A549 (cell line): Measurements from ENCODE around the gene OR10AG1. TPM values are rescaled to one million over a fixed set of nuclear protein-coding genes. Genes with fewer than 3 reads are reported as not detected.

Source experiments
- ATAC-seq, 2 experiments: fragments of 200-7000 bp in 1 of 2; fragments of >200 bp in 1 of 2; cut with Nextera tagmentation in 1 of 2; cut with Tn5 transposase in 1 of 2; 3 replicates each; pipeline versions ENCODE4 v1.8.0 to v1.9.1; 2018 to 2020; ENCODE audit warnings: mild to moderate bottlenecking in 1 of 2, moderate library complexity in 1 of 2
- CTCF ChIA-PET: fragments of 300-600 bp; sonication (Branson Sonifier 250); formaldehyde crosslinking; extraction: SDS; loops from one replicate; lab custom pipeline; 2021; ENCODE audit warnings: antibody characterized with exemption, inconsistent platforms; lab: Yijun Ruan, JAX
- POLR2A ChIA-PET: fragments of 350-600 bp; formaldehyde crosslinking; extraction: SDS; loops from one replicate; lab custom pipeline; 2021; ENCODE audit warnings: antibody characterized with exemption, inconsistent platforms; lab: Yijun Ruan, JAX
- DNase-seq, 2 experiments: peaks; one replicate each; pipeline versions ENCODE4 v3.0.0 to v3.0.0-alpha.2; 2011 to 2016; ENCODE audit warnings: low read depth in 1 of 2, low spot score in 1 of 2
- FAIRE-seq: peaks from 2 replicates; lab custom pipeline; 2011; peaks lifted over from hg19 to GRCh38; lab: Jason Lieb, UNC
- H3K27ac ChIP-seq, 2 experiments: fragments of >200 bp; sonication (Bioruptor Twin); formaldehyde crosslinking; 3 replicates each; pipeline ENCODE4 v1.5.1; 2016 to 2017
- H3K4me1 ChIP-seq: fragments of >200 bp; sonication (Bioruptor Twin); formaldehyde crosslinking; 3 replicates; pipeline ENCODE4 v1.6.1; 2016
- H3K4me2 ChIP-seq: fragments of >200 bp; sonication (Bioruptor Twin); formaldehyde crosslinking; 3 replicates; pipeline ENCODE4 v1.6.1; 2016
- H3K4me3 ChIP-seq: fragments of >200 bp; sonication (Bioruptor Twin); formaldehyde crosslinking; 3 replicates; pipeline ENCODE4 v1.5.1; 2016
- H3K9me3 ChIP-seq: fragments of >200 bp; sonication (Bioruptor Twin); formaldehyde crosslinking; 3 replicates; pipeline ENCODE4 v1.6.1; 2016
- CBX2 ChIP-seq: fragments of 200-600 bp; sonication (generic); IDR thresholded peaks from 2 replicates; pipeline ENCODE4 v1.6.1; 2016; ENCODE audit warnings: low read depth, mild to moderate bottlenecking, borderline replicate concordance
- CHD2 ChIP-seq: fragments of 150-350 bp; IDR thresholded peaks from 2 replicates; pipeline ENCODE4 v1.6.1; 2014; ENCODE audit warnings: low read length; ENCODE audit not compliant: partially characterized antibody
- FOSB ChIP-seq: fragments of 250-450 bp; sonication (Bioruptor Pico); IDR thresholded peaks from 2 replicates; pipeline ENCODE4 v1.5.0; 2020; ENCODE audit warnings: mild to moderate bottlenecking, moderate library complexity
- HOXA7 ChIP-seq: fragments of 250-450 bp; sonication (Bioruptor Pico); IDR thresholded peaks from 2 replicates; pipeline ENCODE4 v1.5.0; 2020; ENCODE audit warnings: mild to moderate bottlenecking, moderate library complexity
- HOXB13 ChIP-seq: fragments of 250-450 bp; sonication (Bioruptor Pico); IDR thresholded peaks from 2 replicates; pipeline ENCODE4 v1.5.0; 2020; ENCODE audit warnings: low read depth, mild to moderate bottlenecking, moderate library complexity
- KDM5A ChIP-seq: fragments of 200-600 bp; sonication (generic); IDR thresholded peaks from 2 replicates; pipeline ENCODE4 v1.6.1; 2016; ENCODE audit warnings: antibody characterized with exemption, mild to moderate bottlenecking
- MAFK ChIP-seq: fragments of 450-650 bp; IDR thresholded peaks from 2 replicates; pipeline ENCODE4 v1.6.1; 2014; ENCODE audit not compliant: partially characterized antibody
- NPAS2 ChIP-seq: fragments of 250-450 bp; sonication (Bioruptor Pico); IDR thresholded peaks from 2 replicates; pipeline ENCODE4 v1.8.0; 2022; ENCODE audit warnings: mild to moderate bottlenecking, moderate library complexity, borderline replicate concordance
- RFX5 ChIP-seq: fragments of 450-650 bp; IDR thresholded peaks from 2 replicates; pipeline ENCODE4 v1.7.1; 2014; ENCODE audit warnings: antibody characterized with exemption, mild to moderate bottlenecking, moderate library complexity
- SREBF2 ChIP-seq: fragments of 450-650 bp; IDR thresholded peaks from 2 replicates; pipeline ENCODE4 v1.6.1; 2014; ENCODE audit warnings: mild to moderate bottlenecking, moderate library complexity
- WGBS: methylation state at CpG from one replicate; pipeline ENCODE4 v1.1.6; 2017; ENCODE audit errors: missing lambda C conversion rate; 5-methylcytosine and 5-hydroxymethylcytosine counted together
- polyA minus RNA-seq: library from RNA; depleted of rRNA, polyadenylated mRNA; stranded (reverse); fragments of >200 nt; gene quantifications from 2 replicates; pipeline ENCODE4 v1.2.3, GENCODE V29; 2011; rRNA and poly(A)+ RNA removed
- polyA plus RNA-seq, 4 experiments: library from polyadenylated mRNA; depleted of rRNA in 3 of 4; stranded (reverse); fragments of >200 nt; fragmentation: RNase III in 1 of 4; extraction: RNeasy Plus Mini Kit Qiagen cat#74134 plus additional on column Dnase treatment in 1 of 4; gene quantifications; 2 replicates in 3 of 4; 3 replicates in 1 of 4; pipeline ENCODE4 v1.2.3, GENCODE V29; 2011 to 2017
- TF ChIP-seq, protein P1 (sequence below): fragments of 200-600 bp; sonication (generic); IDR thresholded peaks from 2 replicates; pipeline ENCODE4 v1.6.1; 2016; ENCODE audit warnings: antibody characterized with exemption, mild to moderate bottlenecking, moderate library complexity
- TF ChIP-seq, protein P2 (sequence below): fragments of 450-650 bp; IDR thresholded peaks from 2 replicates; pipeline ENCODE4 v1.6.1; 2014; ENCODE audit warnings: antibody characterized with exemption
- TF ChIP-seq, protein P3 (sequence below): fragments of 250-450 bp; sonication (Bioruptor Pico); IDR thresholded peaks from 2 replicates; pipeline ENCODE4 v1.5.0; 2020; ENCODE audit warnings: low read depth, mild to moderate bottlenecking, moderate library complexity
- TF ChIP-seq, protein P4 (sequence below): fragments of >200 bp; sonication (Bioruptor Twin); formaldehyde crosslinking; IDR thresholded peaks from 3 replicates; pipeline ENCODE4 v1.6.1; 2016
- TF ChIP-seq, protein P5 (sequence below): fragments of 250-450 bp; sonication (Bioruptor Pico); IDR thresholded peaks from 2 replicates; pipeline ENCODE4 v1.5.0; 2021; ENCODE audit warnings: mild to moderate bottlenecking, moderate library complexity, borderline replicate concordance
- TF ChIP-seq, protein P6 (sequence below): IDR thresholded peaks from 2 replicates; pipeline ENCODE4 v1.6.1; 2012

OR10AG1 gene, protein sequence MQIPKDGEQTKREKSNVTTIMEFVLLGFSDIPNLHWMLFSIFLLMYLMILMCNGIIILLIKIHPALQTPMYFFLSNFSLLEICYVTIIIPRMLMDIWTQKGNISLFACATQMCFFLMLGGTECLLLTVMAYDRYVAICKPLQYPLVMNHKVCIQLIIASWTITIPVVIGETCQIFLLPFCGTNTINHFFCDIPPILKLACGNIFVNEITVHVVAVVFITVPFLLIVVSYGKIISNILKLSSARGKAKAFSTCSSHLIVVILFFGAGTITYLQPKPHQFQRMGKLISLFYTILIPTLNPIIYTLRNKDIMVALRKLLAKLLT
- polyA plus RNA-seq (2011; rRNA removed), result not detected in 2 replicates
- not detected in 2 replicates for polyA plus RNA-seq (2012; cell fraction: cytosol; rRNA removed)
- polyA plus RNA-seq (2012; cell fraction: nucleus; rRNA removed), result not detected in 2 replicates
- not detected in 3 replicates for polyA plus RNA-seq (2017; fragmentation: RNase III; extraction: RNeasy Plus Mini Kit Qiagen cat#74134 plus additional on column Dnase treatment)
- polyA minus RNA-seq, result not detected in 2 replicates

DNA sequence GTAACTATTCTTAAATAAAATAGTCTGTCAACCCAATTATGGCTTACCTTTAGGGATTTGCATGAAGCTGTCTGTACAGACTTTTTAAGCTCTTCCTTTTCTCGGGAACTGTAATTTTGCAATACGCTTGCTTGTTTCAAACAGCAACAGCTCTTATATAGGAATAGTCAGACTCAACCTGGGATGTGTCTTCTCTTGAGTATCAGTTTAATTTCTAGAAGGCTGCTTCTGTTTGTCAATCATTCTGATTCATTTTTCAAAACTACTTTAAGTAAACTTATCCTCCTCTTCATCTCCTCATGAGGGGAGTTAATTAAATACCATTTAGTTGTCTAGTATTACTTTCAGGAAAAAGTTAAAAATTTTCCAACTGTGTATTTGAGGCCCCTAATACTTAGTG lies at the start of gene OR10AG1:
Gene OR10AG1, minus strand, starts transcription at position 101 of the 400 bp plus-strand sequence. Its CDS starts 38 bp downstream, at position 63.
- no peak for ATAC-seq
- TF ChIP-seq, protein P1, sequence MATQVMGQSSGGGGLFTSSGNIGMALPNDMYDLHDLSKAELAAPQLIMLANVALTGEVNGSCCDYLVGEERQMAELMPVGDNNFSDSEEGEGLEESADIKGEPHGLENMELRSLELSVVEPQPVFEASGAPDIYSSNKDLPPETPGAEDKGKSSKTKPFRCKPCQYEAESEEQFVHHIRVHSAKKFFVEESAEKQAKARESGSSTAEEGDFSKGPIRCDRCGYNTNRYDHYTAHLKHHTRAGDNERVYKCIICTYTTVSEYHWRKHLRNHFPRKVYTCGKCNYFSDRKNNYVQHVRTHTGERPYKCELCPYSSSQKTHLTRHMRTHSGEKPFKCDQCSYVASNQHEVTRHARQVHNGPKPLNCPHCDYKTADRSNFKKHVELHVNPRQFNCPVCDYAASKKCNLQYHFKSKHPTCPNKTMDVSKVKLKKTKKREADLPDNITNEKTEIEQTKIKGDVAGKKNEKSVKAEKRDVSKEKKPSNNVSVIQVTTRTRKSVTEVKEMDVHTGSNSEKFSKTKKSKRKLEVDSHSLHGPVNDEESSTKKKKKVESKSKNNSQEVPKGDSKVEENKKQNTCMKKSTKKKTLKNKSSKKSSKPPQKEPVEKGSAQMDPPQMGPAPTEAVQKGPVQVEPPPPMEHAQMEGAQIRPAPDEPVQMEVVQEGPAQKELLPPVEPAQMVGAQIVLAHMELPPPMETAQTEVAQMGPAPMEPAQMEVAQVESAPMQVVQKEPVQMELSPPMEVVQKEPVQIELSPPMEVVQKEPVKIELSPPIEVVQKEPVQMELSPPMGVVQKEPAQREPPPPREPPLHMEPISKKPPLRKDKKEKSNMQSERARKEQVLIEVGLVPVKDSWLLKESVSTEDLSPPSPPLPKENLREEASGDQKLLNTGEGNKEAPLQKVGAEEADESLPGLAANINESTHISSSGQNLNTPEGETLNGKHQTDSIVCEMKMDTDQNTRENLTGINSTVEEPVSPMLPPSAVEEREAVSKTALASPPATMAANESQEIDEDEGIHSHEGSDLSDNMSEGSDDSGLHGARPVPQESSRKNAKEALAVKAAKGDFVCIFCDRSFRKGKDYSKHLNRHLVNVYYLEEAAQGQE, result no peak
- TF ChIP-seq, protein P2, sequence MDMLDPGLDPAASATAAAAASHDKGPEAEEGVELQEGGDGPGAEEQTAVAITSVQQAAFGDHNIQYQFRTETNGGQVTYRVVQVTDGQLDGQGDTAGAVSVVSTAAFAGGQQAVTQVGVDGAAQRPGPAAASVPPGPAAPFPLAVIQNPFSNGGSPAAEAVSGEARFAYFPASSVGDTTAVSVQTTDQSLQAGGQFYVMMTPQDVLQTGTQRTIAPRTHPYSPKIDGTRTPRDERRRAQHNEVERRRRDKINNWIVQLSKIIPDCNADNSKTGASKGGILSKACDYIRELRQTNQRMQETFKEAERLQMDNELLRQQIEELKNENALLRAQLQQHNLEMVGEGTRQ, result no peak
- TF ChIP-seq FOSB (CRISPR knock-in tag), result no peak
- no peak for TF ChIP-seq KDM5A
- no peak for TF ChIP-seq CHD2
- TF ChIP-seq, protein P3, sequence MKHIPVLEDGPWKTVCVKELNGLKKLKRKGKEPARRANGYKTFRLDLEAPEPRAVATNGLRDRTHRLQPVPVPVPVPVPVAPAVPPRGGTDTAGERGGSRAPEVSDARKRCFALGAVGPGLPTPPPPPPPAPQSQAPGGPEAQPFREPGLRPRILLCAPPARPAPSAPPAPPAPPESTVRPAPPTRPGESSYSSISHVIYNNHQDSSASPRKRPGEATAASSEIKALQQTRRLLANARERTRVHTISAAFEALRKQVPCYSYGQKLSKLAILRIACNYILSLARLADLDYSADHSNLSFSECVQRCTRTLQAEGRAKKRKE (CRISPR knock-in tag), result no peak
- TF ChIP-seq, all 56 proteins: peak for 0
- FAIRE-seq, result no peak
- H3K9me3 ChIP-seq, result no peaks in the 10 kb centered on the region
- 0% methylated on average over 2 of the region's 2 CpGs for WGBS
- H3K27ac ChIP-seq, result no peak within 1 kb of the TSS
- DNase-seq, result no peak
- ChIA-PET POLR2A (no interaction called here), CTCF (no interaction called here)
- H3K4me2 ChIP-seq, result no peak within 1 kb of the TSS
- no peaks in the 10 kb centered on the region for H3K4me1 ChIP-seq
- no peak within 1 kb of the TSS for H3K4me3 ChIP-seq

DNA sequence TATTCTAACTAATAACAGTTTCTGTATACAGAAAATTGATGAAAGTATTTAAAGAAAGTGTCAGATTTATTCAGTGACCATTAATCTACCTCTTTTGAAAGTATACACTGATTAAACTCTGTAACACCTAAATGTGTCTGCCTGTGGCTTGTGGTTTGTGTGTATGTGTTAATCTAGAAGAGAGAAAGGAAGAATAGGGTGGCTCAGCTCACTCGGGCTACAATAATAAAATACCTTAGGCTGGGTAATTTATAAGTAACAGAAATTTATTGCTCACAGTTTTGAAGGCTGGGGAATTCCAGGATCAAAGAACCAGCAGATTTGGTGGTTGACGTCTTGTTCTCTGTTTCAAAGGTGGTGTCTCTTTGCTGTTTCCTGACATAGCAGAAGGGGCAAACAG lies 44.1 kb upstream of the OR10AG1 start:
- DNase-seq, result no peak
- no peak for ATAC-seq
- FAIRE-seq, result no peak
- Histone ChIP-seq H3K27ac (no peak overlapping the region), H3K4me3 (no peak overlapping the region), H3K9me3 (no peaks in the 10 kb centered on the region; the same call in 2 of the 3 replicates), H3K4me1 (no peaks in the 10 kb centered on the region), H3K4me2 (no peak overlapping the region)
- TF ChIP-seq HOXA7 (CRISPR knock-in tag) (no peak), MAFK (no peak), SREBF2 (no peak), HOXB13 (CRISPR knock-in tag) (no peak), CBX2 (no peak), NPAS2 (CRISPR knock-in tag) (no peak), RFX5 (no peak), CHD2 (no peak)
- TF ChIP-seq, protein P4, sequence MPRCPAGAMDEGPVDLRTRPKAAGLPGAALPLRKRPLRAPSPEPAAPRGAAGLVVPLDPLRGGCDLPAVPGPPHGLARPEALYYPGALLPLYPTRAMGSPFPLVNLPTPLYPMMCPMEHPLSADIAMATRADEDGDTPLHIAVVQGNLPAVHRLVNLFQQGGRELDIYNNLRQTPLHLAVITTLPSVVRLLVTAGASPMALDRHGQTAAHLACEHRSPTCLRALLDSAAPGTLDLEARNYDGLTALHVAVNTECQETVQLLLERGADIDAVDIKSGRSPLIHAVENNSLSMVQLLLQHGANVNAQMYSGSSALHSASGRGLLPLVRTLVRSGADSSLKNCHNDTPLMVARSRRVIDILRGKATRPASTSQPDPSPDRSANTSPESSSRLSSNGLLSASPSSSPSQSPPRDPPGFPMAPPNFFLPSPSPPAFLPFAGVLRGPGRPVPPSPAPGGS, result no peak
- TF ChIP-seq, protein P5, sequence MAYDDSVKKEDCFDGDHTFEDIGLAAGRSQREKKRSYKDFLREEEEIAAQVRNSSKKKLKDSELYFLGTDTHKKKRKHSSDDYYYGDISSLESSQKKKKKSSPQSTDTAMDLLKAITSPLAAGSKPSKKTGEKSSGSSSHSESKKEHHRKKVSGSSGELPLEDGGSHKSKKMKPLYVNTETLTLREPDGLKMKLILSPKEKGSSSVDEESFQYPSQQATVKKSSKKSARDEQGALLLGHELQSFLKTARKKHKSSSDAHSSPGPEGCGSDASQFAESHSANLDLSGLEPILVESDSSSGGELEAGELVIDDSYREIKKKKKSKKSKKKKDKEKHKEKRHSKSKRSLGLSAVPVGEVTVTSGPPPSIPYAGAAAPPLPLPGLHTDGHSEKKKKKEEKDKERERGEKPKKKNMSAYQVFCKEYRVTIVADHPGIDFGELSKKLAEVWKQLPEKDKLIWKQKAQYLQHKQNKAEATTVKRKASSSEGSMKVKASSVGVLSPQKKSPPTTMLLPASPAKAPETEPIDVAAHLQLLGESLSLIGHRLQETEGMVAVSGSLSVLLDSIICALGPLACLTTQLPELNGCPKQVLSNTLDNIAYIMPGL, result no peak
- TF ChIP-seq, protein P6, sequence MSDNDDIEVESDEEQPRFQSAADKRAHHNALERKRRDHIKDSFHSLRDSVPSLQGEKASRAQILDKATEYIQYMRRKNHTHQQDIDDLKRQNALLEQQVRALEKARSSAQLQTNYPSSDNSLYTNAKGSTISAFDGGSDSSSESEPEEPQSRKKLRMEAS, result no peak
- POLR2A ChIA-PET, result no interaction called here
- CTCF ChIA-PET, result no interaction called here
- 7% methylated on average over 2 of the region's 2 CpGs for WGBS
